HG03280 (cell line): ENCODE measurements around the gene TNFAIP2.

Source experiments
- ATAC-seq: cut with Tn5 transposase; IDR thresholded peaks from one replicate; pipeline ENCODE4 v1.9.1; 2021; ENCODE audit warnings: mild to moderate bottlenecking, moderate library complexity; ENCODE audit not compliant: unreplicated experiment

TNFAIP2 gene

DNA sequence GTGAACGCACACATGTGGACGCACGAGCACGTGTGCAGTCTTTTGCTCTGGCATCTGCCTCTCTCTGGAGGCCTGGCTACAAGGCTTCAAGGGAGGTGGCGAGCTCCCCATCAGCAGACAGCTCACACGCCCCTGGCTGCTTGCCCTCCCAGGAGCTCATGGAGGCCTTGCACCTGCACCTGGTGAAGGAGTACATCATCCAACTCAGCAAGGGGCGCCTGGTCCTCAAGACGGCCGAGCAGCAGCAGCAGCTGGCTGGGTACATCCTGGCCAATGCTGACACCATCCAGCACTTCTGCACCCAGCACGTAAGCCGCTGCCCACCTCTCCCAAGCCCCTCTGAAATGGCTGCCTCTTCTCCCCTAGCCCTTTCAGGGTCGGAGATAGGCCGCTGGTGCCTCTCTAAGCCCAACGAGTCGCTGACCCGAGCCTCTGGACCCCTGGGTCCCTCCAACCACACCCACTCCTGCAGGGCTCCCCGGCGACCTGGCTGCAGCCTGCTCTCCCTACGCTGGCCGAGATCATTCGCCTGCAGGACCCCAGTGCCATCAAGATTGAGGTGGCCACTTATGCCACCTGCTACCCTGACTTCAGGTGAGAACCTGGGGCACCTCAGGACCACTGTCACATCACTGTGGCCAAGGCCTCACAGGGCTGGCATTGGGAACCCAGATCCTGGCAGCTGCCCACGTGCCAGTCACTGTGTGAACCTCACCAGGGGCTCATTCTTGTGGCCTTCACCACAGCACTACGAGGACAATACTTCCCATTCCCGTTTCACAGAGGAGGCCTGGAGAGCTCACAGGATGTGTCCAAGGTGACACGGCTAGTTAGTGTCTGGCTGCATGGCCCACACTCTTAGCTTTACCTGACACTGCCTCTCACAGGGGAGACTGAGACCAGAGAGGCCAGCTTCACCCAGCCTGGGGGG, 10.2 kb downstream of the TNFAIP2 start:
- ATAC-seq, result no peak

DNA sequence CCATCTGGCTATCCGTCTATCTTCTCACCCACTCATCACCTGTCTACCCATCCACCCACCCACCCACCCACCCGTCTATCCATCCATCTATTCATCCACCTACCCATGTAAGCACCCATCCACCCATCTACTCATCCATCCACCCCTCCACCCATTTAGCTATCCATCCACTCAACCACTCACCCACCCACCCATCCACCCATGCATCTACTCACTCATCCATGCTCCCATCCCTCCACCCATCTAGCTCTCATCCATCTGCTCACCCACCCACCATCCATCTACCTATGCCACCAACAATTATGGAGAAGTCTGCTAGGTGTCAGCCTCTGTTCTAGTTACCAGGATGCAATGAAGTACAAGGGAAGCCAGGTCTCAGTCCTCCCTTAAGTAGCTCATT, 11.1 kb downstream of the TNFAIP2 start:
- no peak for ATAC-seq

DNA sequence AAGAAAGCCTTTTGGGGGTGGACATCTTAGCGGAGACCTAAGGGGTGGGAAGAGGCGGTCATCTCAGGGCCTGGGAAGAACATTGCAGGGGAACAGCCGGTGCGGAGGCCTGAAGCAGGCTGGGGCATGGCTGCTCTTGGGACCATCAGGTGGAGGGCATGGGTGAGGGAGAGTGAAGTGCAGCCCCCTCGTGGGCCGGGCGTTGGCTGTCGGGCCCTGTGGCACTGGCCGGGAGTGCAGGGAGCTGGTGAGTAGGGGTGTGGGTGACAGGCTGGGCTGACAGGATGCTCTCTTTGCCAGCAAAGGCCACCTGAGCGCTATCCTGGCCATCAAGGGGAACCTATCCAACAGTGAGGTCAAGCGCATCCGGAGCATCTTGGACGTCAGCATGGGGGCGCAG, 11.7 kb downstream of the TNFAIP2 start:
- no peak for ATAC-seq

DNA sequence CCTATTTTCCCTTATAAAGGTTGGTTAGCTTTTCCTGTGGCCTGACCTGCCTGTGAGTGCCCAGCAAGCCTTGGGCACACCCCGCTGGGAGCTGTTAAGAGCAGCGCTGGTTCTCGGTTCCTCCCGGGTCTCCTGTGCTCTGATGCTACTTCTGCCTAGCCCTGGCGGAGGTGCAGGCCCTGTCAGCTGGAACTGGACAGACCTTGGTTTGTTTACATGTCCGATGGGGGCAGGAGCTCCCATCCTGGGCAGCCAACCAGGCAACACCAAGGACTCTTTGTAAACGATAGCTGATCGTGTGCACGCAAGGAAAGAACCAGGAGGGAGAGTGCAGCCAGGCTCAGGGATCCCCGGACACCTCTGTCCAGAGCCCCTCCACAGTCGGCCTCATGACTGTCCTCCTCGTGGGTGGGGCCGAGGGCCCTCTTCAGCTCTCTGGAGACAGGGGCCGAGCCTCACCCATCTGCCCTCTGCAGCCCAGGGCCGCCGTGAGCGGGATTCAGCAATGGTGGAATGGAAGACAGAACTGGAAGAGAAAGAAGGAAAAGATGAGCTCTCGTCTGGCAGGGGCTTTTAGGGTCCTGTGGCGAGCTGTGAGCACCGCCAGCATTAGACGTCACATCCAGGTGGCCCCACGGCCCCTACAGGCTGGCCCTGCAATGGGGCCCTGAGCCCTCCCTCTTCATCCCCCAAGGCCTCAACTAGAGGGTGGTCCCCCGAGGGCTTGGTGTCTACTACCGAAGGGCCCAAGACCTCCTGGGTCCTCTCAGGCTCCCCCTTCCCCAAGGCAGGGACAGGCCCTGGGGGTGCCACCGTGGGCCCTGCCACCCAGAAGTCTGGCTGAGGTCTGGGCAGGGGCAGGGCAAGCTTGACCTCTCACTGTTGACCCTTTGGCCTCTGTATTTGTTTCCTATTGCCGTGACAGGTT, 12.3 kb downstream of the TNFAIP2 start:
- ATAC-seq, result no peak

DNA sequence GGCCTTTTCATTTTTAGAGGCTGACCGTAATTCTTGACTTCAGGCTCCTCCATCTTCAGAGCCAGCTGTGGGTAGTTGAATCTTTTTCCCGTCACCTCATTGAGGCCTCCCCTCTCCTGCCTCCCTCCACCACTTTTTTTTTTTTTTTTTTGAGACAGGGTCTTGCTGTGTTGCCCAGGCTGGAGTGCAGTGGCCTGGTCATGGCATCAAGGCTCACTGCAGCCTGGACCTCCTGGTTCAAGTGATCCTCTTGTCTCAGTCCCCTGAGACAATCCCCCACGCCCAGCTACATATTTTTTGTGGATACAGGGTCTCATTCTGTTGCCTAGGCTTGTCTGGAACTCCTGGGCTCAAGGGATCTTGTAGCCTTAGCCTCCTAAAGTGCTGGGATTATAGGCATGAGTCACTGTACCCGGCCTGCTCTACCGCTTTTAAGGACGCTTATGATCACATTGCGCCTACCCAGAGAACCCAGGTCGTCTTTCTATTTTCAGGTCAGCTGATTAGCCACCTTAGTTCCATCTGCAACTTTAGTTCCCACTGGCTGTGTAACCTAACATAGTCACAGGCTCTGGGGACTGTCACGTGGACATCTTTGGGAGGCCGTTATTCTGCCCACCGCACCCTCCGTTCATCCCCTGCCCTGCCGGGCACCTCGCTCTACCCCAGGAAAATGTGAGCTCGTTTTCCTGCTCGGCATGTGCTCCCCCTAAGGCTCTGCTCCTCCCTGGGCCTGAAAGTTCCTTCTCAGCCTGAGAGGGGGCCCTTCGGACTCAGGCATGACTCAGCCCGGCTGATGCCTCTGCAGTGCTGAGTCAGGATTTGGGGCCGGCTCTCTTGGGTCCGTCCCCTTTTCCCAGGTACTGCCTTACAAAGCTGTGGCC, 13.4 kb downstream of the TNFAIP2 start:
- no peak for ATAC-seq

DNA sequence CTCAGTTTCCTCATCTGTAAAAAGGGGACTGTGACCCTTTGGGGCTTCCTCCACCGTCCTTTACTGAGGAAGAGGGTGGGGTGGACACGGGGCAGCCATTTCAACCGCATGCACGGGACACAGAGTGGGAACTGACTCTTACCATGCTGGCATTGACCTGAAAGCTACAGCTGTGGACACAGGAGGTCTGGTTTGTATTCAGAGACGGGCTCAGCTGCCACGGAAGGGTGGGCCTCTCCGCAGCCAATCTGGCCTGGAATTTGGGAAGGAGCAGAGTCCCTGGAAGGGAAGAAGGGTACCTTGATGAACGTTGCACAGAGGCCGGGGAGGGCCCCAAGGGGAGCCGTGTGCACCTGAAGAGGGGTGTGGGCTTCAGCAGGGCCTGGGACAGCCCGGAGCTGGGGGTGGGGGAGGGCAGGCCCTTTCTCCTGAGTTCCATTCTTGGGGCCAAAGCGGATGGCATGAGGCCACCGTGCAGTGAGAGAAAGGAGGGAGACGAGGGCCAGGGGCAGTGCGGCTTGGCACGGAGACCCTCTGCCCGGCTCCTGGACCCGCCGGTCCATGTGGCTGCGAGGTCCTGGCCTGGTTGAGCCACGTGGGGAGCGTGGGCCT, 14.5 kb downstream of the TNFAIP2 start:
- no peak for ATAC-seq

DNA sequence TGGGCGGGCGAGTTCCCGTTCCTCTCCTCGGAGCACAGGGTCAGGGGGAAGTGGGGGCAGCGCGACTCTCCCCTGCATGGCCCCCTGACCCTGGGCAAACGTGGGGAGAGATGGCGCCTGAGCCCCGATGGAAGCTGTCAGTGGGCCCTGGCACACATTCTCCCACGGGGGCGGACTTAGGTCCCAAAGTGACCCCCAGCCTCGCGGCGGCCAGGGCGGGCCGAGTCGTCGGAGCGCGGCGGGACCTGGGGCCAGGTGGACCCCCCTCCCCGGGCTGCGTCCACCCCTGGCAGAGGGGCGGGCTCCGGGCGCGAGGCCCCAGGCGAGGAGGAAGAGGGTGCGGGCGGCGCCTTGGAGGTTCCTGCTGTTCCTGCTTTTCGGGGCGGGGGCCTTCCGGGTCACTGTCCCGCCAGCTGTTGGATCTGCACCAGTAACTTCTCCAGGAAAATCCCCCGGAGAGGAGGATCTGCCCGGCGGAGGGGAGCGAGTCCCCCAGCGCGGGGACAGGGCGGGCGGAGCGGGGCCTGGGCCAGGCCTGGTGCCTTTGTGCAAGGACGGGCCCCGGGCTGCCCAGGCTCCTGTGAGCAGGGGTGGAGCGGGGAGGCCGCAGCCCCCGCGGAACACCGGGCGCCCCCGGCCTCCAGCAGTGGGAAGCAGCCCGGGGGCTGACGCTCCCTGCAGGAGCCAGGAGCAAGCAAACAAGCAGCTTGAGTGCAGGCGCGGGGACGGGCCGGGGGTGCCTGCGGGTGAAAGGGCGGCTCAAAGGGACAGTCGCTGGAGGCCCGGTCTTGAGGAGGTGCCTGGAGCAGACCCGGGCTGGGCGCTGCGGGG, 15.3 kb downstream of the TNFAIP2 start:
- no peak for ATAC-seq

DNA sequence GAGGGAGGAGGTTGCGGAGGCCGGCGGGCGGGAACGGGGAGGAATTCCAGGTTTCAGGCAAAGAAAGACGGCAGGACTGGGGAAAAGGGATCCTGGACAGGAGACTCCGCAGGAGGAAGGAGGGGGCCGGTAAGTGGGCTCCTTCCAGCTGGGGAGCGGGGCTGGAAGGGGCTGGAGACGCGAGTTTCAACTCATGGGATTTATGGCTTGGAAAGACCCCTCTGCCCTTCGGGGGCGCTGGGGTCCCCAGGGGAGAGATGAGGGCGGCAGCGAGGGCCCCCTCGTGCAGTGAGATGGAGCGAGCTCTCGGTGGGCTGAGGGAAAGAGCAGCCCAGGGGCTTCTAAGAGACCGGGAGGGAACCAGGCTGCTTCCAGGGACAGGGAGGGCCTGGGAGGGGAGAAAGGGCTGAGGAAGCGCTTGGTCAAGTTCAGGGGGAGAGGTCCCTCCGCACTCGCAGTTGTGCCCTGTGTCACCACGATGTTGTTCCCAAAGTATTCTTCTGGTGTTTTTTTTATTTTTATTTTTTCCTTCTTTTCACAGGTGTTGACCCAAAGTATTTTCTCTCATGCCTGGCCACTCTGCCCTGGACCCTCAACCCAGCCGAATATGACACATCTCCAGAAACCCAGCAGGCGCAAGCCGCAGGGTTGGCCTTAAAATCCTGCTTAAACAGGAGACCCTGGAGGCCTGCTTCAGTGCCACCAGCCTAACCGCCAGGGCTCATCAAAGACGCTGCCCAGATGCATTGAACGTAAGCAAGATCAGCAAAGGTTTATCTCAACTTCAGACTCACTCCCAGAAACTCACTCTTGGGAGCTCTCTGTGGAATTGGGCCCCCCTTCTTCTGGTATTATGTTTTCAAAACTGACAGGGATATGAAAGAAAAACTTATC, 16.1 kb downstream of the TNFAIP2 start:
- no peak for ATAC-seq

DNA sequence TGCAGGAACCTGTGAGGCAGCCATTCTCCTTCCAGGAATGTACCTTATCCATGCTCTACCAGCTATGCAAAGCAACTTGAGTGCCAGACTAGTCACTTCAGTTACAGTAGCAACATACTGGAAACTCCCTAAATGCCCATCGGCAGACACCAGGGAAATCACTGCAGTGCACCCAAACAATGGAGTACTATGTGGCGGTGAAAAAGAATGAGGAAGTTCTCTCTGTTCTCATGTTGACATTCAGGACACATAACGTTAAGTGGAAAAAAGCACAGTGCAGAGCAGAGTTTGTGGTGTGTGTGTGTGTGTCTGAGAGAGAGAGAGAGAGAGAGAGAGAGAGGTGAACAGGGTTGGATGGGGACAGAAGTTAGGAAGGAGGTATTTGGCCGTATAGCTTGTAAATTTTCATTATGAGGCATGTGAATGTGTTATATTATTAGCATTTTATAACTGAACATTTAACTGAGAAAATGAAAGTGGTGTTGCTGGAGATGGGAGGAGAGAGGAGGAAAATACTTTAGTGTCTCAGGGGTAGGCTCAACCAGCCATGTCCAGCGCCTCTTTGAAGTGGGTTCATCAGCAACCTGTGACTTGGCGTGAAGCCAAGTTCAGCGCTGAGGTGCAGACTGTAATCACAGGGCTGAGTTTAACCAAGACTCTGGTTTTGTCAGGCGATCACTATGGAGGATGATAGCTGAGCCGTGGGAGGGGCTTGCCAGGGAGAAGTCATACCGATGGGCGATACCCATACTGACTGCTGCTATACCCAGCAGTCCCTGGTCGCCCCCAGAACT, 17.3 kb downstream of the TNFAIP2 start:
- ATAC-seq, result no peak

DNA sequence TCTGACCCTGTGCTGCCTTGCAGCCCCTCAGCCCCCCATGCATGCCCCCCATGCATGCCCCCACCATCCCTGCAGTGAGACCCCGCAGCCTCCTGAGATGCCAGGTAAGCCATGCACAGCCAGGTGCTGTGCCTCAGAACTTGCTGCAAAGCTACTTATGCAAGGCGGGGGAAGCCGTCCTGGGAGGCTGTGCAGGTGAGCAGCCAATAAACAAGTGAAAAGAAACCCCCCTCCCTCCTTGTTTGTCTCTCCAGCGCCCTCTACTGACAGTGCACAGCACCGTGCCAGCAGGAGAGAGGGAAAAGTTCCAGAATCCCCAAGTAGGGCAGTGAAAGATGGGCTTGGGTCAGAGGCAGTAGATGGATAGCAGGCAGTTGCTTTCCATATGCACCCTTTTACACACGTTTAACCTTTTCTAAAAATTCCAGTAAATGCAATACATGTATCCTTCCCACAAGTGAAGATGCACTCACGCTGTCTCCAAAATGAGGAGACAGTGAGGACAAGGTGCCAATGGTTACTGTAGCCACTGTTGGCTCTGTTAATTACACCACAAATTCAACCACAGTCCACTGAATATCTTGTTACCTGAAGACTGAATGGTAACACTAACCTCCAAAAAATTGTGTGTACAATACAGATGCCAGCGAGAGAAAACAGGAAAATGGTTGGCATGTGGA, 18.0 kb downstream of the TNFAIP2 start:
- no peak for ATAC-seq

DNA sequence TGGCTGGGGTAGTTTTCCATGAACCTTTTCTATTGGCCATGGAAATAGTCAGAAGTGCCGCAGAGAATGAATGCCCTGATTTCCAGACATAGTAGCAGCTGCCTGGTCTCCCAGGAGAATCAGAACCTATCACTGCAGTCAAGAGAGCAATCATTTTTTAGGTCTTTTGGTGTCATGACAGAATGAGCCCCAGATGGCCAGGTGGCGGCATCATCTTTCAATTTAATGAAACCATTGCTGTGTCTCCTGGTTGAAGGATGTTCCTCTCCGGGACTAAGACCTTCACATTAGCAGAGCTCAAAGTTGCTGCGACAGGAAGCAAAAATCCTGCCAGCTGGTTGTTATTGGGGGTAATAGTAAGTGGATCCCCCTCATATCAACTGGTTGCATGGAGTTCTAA, 18.8 kb downstream of the TNFAIP2 start:
- ATAC-seq, result no peak

DNA sequence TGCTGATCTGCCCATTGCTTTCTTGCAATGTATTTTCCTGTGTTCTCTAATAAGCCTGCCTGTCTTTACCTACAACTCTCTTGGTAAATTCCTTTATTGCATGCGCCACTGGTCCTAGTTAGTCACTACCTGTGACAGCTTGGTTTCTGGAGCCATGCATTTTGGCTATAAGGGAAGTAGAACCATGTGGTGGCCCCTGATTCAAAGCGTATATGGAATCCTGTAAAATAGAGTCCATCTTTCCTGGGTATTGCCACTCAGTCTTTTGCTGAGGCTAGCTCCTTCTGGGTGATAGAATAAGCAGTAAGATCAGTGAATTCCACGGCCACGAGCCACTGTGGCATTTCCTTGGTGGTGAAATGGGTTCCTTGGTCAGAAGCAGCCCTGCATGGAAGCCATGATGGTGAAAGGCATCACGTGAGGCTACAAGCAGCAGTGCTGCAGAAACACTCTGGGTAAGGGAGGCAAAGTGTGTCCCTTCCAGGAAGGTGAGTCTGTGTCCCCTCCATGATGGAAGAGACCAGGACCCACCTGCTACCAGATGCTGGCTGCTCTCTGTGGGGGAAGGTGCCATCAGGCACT, 19.6 kb downstream of the TNFAIP2 start:
- no peak for ATAC-seq

DNA sequence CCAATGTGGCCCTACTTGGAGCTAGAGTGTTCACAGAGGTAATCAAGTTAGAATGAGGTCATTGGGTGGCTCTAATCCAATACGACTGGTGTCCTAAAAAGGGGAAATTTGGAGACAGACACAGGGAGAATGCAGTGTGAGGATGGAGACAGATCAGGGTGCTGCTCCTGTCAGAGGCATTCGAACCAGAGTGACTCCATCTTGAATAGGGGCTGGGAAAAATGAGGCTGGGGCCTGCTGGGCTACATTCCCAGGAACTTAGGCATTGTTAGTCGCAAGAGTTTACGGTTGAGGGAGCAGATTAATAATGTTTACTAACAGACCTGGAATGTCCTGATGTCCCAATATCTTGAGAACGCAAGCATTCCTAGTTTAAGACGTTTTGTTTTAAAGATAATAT, 20.2 kb downstream of the TNFAIP2 start:
- no peak for ATAC-seq

DNA sequence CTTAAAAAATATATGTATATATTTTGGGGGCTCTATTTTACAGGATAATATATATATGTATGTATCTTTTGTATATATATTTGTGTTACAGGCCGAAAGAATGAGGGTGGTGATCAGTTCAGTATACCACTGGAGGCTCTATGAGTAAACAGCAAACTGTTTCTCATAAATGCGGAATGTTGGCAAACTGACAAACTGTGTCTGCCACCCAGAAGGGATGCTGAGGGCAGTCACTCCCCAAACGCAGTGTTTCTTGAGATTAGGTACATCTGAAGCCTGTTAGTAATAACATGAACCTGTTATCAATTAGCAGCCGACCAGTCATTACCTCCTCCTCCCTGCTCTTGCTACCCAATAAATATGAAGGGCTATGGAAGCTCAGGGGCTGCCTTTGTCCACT, 20.8 kb downstream of the TNFAIP2 start:
- ATAC-seq, result no peak

DNA sequence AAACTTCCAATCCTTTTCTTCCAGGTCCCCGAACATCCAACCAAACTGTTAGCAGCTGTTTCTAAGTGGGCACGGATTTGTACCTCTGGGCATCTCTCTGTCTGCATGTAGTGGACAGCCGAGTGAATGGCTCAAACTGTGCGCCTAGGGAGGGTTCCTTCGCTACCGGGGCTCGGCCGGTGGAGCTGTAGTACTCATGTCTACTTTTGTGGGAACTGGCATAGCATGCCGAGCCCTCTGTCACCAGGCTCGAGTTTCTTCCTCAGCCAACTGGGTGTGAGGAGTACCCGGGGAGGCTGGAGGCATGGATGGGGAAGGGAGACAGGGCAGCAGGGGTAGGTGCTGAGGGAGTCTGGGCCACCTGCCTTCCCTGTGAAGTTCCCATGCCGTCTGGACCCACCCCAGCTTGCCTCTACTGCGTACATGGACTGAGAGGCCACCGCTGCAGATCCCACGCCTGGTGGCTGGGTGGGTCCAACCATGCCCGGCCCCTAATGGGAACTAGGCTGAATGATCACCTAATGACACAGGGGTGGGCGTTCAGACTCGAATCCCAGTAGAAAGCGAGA, 23.0 kb downstream of the TNFAIP2 start:
- no peak for ATAC-seq
